Fibroblast of gingiva (primary cell): ENCODE measurements around the gene BUD23.
"Not testable (repeated sequence)": the region's sequence is repeated elsewhere in the genome, so short reads cannot be mapped to it uniquely, and the experiment has no call there.

Experiments used
- DNase-seq: peaks from one replicate; pipeline ENCODE4 v3.0.0-alpha.2; 2011; ENCODE audit warnings: low read depth

BUD23 gene

DNA sequence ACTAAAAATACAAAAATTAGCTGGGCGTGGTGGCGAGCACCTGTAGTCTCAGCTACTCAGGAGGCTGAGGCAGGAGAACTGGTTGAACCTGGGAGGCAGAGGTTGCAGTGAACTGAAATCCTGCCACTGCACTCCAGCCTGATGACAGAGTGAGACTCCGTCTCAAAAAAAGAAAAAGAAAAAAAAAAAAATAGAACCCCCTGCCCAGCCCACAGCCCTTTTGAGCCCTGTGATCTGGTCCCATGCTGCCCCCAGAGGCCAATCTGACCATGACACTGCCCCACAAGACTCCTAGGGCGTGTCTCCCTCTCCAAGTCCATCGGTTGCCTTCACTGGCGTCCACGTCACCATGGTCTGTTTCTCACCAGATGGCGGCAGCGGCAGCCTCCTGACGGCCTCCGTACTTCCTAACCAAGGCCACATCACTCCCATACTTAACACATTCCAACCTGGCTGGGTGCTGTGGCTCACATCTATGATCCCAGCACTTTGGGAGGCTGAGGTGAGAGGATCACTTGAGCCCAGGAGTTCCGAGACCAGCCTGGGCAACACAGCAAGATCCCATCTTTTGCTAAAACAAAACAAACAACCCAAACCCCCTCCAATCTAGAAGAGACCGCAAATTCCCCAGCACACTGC is 18.1 kb downstream of the BUD23 start:
- DNase-seq: peak; percentile 68

DNA sequence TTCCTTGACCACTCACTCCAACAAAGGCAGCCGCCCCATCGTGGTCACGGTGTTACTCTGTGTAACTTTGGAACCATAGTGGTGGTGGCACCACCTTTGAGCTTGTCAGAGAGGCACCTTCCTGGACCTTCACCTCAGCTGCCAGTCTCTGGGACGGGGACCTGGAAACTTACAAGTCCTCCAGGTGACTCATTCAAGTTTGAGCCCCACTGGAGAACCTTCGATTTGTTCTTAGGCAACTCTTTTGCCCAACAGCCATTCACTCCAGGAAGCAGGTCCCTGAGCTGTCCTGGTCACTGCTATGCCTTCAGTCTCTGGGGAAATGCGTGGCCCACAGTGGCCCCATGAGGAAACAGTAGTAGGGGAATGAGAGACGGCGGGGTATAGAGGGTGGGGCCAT is 18.8 kb downstream of the BUD23 start:
- DNase-seq: no peak

DNA sequence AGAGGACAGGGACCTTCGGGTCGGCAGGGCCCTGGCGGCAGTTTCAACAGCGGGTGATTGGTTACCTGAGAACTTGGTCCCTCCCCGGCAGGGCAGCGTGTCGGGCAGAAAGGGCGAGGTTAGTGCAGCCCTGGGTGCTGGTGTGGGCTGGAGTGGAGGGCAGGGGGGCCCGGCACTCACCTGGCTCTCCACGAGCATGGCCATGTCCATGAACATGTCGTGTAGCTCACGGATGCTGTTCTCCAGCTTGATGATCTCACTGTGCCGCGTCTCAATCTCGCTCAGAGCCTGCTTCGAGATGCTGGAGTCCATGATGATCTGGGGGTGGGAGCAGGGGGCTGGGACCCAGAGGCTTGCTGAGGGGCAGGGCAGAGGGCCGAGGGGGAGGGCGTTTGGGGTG is 19.3 kb downstream of the BUD23 start:
- DNase-seq: no peak

DNA sequence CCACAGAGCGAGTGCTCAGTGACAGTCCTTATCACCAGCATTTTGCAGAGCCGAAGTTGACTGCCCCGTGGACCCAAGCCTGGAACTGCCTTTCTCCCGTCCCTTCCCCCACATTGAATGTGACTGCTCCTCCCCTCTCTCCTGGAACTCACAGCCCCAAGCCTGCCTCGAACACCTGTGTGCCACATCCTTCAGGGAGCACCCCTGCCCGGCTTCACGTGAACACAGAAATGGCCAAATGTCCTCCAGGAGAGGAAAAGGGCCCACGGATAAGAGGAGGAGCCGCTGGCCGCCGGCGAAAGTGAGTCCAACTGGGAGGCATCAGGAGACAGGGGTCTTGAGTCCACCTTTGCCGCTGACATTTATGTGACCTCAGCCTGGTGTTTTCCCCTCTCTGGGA is 19.8 kb downstream of the BUD23 start:
- no peak for DNase-seq

DNA sequence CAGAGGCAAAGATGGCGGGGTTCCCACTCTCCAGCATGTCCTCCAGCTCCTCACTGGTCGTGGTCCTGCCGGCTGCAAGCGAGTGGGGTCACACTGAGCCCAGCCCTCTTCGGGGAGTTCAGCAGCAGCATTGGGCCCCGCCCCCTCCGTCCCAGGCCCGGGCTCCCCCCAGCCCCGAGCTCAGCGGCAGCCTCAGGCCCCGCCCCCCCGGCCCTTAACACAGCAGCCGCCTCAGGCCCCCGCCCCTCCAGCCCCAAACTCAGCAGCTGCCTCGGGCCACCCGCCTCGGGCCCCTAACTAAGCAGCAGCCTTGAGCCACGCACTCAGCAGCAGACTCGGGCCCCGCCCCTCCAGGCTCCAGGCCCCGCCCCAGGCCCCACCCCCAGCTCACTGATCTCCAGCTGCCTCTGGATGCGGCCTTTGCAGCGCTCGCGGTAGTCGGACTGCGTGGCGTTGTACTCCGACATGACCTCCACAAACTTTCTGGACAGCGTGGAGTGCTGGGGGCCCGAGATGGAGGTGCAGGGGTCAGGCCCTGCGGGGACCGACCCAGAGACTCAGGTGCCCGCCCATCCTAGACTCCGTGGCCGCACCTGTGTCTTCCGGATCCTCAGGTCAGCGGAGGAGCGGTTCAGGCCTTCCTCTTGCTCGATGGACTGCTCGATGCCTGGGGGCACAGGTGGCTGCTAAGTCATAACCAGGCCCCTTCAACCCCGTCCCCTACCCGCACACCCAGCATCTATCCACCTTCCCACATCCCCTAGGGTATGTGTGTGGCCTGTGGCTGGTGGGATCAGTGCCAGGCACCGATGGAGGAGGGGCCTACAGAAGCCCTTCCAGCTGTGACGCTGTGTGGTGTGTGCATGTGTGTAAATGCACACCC is 20.6 kb downstream of the BUD23 start:
- peak; percentile 39 for DNase-seq

DNA sequence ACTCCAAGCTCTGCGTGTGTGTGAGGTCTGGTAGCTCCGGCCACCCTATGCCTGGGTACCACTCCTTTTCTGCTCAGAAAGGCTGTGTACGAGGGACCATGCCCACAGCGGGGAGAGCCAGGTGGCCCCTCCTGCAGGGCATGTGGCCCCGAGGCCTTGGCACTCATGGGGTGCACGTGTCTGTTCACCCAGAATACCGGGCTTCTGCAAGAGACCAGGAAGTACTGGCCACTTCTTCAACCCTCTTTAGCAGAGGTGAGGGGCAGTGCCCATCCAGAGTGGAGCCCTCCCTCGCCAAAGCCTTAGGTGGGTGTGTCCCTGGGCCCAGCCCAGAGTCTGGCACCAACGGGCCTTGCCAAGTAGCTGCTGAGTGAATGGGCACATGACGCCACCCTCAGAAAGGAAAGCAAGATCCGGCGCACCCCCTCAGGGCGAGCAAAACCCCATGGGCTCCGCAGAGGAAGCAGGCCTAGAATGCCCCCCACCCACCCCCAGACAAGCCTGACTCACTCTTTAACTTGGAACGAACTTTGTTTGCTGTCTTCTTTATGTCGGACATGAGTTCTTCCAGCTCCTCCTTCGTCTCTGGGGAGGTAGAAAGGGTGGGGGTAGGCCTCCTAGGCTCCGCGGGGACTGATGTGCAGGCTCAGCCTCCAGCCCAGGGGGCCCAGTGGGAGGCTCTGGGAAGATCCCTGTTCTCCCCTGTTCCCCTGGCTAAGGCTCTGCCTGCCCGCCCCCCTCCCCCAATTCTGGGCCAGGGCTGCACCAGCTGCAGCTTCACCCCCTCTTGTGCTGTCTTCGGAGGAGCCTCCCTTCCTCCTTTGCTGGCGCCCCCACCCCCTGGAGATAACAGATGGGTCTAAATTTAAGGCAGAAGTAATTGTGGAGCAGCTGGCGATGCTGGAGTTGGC is 21.5 kb downstream of the BUD23 start:
- peak; percentile 67 for DNase-seq

DNA sequence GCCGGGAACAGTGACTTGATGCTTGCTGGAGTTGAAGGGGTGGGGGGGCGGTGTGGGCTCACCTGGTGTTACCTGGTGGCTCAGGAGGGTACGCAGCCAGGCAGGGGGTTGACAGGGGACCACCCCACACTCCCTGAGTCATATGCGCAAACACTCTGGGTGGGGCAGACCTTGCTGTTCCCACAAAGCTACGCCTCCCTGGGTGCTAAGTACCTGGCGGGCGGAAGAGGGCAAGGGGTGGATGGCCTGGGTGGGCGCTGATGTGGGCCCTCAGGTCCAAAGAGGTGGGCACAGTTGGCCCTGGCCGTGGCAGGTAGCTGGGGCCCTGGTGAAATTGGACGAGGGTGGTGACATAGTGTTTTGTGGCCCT is 22.1 kb downstream of the BUD23 start:
- DNase-seq: no peak

DNA sequence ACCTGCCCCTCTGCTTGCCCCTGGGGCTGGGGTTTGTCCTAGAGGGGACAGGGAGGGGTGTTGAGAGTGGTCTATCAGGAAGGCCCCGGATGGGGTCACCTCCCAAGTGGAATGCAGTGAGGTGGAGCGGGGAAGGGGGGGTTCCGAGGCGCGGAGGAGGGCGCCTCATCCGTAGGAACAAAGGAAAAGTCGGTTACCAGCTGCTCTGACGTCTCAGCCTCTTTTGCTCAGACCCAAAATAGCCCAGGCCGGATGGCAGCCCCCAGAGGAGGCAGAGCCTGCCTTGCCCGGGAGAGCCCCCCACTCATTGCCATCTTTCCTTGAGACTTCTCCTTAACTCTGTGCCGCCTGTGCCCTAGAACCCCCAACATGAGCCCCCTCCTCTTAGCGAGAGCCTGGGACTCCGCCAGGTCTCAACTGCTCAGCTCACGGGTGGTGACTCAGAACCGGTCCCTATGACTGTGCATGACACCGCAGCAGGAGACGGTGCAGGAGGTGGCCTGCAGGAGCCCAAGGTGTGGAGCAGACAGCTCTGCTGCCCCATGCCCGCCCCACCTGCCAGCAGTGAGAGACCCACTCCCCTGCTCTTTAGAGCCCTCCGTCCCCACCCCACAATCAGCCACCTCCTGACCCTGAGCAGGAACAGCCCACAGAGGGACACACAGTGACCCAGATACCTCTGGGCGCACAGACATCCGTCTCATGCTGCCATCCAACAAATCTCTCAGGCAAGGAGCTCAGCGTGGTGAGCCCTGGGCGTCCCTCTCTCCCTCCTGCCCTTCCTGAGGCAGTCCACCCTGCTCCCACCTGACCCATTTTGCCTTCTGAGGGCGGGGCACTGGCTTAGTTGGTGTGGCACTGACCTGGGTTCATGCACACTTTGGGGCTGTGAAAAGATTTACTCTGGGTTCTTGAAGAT is 23.0 kb downstream of the BUD23 start:
- no peak for DNase-seq

DNA sequence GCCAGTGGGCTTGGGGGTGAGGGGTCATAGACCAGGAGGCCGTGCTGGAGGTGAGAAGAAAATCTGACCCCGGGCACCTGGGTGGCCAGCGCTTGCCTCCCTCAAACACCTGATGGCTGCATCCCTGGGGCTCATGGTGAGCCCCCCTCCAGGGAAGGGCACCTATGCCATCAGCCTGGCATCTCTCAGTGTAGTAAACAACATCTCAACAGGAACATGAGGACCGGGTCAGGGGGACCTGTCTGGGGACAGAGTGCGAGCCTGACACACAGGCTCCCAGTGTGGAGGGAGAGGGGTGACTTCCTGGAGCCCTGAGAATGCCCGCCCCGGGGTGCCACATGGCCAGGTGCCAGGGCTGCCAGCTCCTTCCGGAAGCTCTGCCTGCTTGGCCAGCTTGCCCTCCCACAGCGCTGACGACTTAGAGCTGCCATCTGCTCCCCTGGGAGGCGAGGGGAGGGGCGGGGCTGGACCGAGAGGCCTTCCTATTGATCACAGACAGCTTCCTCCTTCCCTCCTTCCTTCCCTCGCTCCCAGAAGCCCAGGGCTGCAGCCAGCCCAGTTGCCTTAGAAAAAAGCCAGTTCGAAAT is 23.7 kb downstream of the BUD23 start:
- no peak for DNase-seq

DNA sequence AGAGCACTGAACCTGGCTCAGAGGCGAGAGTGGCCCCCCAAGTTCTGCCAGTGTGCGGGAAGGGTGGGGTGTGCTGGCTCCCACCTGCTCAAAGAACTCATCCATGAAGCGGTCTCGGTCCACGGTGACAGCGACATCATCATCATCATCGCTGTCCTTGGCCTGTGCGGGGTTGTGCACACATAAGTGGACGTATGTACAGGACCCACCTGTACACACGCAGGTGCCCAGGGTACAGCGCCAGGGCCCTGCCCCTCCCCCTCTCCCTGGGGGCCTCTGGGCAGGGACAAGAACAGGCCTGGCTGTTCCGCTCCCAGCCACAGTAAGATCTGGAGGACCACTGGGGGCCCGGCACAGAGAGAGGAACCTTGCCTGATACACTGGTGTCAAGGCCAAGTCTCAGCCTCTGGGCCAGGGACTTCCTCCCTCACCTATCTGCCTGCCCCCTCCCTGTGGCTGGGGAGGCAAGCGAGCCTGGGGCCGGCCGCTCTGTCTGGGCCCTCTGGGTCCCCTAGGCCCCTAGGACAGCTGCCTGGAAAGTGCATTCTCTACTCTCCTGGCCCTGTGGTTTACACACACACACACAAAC is 25.7 kb downstream of the BUD23 start:
- no peak for DNase-seq

DNA sequence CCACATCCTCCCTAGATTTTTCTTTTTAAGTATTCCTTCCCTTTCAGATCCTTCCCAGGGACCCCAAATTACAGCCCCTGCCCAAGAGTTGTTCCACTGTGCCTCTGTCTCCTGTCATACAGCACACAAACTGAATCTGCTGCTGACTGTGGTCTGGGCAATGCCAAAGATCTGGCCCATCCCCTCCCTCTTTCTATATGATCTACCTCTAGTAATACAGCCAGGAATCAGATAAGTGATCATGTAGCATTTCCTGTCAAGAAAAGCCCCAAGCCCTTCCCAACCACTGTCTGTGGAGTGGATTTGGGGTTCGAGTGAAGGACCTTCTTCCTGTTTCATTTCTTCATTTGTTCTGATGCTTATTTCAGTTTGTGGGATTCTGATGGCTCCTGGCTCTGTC is 29.4 kb downstream of the BUD23 start:
- no peak for DNase-seq

DNA sequence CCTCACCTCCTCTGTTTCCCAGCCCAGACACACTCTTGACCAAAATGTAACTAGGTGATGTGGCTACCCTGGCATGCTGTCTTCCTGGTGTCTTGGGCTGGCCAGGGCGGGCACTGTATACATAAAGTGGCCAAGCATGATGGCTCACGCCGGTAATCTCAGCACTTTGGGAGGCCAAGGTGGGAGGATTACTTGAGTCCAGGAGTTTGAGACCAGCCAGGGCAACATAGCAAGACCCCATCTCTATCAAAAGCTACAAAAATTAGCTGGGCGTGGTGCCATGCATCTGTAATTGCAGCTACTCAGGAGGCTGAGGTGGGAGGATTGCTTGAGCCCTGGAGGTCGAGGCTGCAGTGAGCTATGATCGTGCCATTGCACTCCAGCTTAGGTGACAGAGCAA is 29.9 kb downstream of the BUD23 start:
- not testable (repeated sequence) for DNase-seq

DNA sequence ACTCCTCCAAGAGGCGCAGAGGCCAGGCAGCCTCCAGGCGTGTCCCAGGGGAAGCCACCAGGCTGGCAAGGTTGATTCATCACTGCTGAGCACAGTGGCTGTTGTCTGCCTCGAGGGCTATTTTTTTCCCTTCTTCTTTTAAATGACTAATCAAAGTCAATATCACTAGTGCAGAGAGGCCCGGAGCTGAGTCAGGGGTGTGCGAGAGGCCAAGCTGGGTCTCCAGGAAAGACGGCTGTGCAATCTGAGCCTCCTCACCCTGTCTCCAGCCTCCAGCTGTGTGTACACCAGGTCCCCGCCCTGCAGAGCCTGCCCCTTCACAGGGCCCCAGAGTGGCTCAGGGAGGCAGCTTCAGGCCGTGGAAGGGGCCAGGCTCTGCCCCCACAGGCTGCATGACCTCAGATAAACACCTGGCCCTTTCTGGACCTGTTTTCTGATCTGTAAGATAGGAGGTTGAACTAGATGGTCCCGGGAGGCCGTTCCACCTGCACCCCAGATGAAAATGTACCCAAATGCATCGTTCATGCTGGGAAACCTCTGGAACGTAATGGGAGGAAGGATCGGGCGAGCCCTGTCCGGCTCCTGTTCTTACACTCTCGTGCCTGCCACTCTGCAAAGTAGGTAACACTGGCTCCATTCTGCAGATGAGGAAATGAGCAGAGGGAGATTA is 32.4 kb downstream of the BUD23 start:
- DNase-seq: peak; percentile 90

DNA sequence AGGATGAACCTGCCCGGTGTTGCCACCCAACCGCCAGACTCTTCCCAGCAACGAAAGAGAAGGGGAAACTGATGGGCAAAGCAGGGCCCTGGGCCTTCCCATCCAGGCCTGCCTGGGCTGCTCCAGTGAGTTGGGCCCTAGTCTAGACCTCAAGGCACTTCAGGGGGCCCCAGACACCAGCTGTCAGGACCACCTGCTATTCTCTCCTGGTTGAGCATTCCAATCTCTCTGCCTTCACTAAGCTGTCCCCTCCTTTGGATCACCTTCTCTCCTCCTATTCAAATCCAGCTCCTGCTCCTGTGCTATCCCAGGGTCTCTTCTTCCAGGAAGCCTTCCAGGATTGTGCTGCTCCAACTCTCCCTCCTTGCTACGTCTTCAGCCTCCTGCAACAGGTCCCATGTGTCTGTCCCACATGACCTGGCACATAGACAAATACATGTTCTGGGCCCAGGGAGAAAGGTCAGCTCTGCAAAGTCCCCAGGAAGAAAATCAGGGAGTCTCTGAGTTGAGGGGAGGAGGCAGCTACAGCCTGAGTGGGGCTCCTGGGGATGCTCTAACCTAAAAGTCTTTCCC is 33.0 kb downstream of the BUD23 start:
- no peak for DNase-seq

DNA sequence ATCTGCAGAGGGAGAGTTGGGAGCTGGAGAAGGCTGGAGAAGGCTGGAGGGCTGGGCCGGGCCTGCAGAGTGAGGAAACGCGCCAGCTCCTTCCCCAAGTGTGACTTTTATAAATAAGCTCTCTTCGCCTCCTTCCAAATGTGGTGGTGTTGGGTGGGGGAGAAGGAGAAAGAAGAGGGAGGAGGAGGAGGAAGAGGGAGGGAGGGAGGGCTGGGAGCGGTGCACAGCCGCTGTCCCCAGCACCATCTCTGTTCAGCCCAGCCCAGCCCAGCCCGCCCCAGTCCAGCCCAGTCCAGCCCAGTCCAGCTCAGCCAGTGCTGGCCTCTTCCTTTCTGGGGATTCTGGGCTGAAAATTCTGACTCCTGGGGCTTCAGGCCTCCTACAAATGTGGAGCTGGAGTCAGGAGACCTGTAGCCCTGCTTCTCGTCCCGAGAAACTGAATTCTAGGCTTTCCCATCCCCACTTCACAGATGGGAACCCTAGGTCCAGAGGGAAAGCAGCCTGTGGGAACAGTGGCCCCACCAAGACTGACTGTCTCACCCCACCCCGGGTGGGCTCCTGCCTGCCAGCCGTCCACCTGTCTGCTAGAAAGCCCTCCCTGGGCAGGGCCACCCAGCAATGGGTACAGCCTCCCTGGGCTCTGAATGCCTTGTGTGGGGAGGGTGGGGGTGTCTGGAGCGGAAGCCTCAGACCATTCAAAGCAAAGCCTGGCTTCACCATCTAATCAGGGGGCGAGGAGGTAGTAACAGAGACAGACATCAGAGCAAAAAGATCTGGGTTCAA is 33.8 kb downstream of the BUD23 start:
- DNase-seq: no peak

DNA sequence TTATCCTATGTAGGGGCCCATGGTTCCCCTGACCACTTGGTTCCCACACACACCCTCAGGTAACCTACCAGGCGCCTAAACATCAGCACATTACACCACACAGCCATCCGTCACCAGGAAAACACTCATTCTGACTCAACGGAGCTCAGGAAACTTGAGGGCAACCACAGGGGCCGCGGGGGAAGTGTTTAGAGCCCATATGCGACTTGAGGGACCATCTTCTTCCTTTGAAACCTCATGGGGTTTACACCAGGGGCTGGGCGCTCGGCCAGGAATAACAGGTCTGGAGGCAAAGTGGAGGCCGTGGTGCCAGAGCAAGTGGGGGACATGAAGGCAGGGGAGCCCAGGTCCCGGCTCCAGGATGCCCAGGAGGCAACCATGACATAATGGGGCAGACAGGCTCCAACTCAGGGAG is 34.6 kb downstream of the BUD23 start:
- peak; percentile 57 for DNase-seq

DNA sequence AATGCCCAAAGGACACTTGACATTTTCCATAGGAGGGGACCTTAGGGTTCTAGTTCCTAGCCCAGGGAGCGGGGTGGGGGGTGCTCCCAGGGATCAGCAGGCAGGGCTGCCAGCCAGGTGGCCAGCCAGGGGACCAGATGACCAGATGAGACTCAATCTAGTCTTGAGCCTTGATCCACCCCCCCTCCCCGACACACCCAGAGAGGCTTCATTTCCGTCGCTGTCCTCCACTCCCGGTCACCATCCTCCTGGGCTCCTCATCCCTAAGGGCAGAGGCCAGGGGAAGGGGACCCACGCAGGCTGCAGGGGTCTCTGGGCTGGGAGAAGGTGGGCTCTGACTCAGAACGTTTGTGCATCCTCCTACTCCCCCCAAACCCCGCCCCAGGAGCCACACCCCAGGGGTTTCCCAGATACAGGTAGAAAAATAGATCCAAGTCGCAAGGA is 35.1 kb downstream of the BUD23 start:
- no peak for DNase-seq

DNA sequence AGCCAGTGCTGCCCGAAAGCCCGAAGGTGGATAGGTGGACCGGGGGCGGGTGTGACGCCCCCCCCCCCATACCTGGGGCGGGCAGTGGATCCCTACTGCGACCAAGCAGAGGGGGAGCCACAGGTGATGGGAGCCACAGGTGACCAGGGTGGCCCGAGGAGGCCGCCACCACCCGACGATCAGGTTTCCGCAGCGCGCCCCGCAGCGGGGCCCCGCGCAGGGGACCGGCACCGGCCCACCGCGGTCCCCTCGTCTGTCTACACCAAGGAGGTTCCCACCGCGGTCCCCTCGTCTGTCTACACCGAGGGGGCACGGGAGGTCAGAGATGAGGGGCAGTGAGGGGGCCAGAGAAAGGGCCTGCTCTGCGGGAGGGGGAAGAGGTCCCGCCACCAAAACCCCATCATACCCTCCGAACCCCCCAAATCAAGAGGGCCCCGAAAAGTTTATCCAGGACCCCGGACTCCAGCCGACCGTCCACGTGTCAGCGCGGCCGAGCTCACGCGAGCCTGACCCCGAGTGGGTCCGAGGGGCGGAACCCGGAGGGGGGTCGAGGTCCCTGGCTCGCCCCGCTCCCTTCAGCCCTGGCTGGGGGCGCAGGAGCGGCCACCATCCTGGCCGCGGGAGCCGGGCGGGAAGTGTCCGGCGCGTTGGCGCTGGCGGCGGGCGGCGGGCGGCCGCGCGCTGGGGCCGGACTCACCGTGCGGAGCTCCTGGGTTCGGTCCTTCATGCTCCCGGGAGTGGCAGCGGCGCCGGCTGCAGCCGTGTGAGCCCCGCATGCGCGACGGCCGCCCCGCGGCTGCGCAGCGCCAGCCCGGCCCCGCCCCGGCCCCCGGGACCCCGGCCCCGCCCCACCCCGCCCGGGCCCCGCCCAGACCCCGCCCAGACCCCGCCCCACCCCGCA is 35.8 kb downstream of the BUD23 start, which contains the start of gene STX1A:
Gene STX1A, minus strand, starts transcription at position 765 of the 901 bp plus-strand sequence. Its CDS starts 38 bp downstream, at position 727.
- DNase-seq: peak; percentile 64
